Breast epithelium (tissue), 4 donors: ENCODE data around the gene PPP1R15A. TPM values are rescaled to one million over a fixed set of nuclear protein-coding genes. Genes with fewer than 3 reads are reported as not detected.
"Not testable (repeated sequence)": the region's sequence is repeated elsewhere in the genome, so short reads cannot be mapped to it uniquely, and the experiment has no call there.

Experiments used
- DNase-seq, 2 donors: peaks; one replicate each; pipeline ENCODE4 v3.0.0-alpha.2; 2019; ENCODE audit warnings: low spot score in 2 of 2
- H3K27ac ChIP-seq, 2 donors: fragments of 200-600 bp; sonication (generic) in 1 of 2; one replicate each; pipeline ENCODE4 v1.5.1; 2016 to 2019; ENCODE audit warnings: mild to moderate bottlenecking in 1 of 2
- H3K27me3 ChIP-seq, 2 donors: fragments of 200-600 bp; sonication (generic) in 1 of 2; one replicate each; pipeline versions ENCODE4 v1.5.1 to v1.6.0; 2017 to 2019; ENCODE audit warnings: control low read depth in 1 of 2, mild to moderate bottlenecking in 1 of 2
- H3K36me3 ChIP-seq: fragments of 200-600 bp; one replicate; pipeline ENCODE4 v1.5.1; 2019
- H3K4me1 ChIP-seq, 2 donors: fragments of 200-600 bp; sonication (generic); one replicate each; pipeline ENCODE4 v1.5.1; 2016 to 2019; ENCODE audit warnings: control low read depth in 1 of 2
- H3K4me3 ChIP-seq, 3 donors: fragments of 200-600 bp; sonication (generic); 1 replicate in 2 of 3; 2 replicates in 1 of 3; pipeline ENCODE4 v1.5.1; 2016 to 2019; ENCODE audit warnings: mild to moderate bottlenecking in 3 of 3, moderate library complexity in 2 of 3
- H3K9me3 ChIP-seq, 2 donors: fragments of 200-600 bp; sonication (generic) in 1 of 2; one replicate each; pipeline ENCODE4 v1.5.1; 2016 to 2019; ENCODE audit warnings: control low read depth in 1 of 2
- POLR2A ChIP-seq: fragments of 450-650 bp; IDR thresholded peaks from one replicate; pipeline ENCODE4 v1.6.1; 2016; ENCODE audit warnings: antibody characterized with exemption, mild to moderate bottlenecking, moderate library complexity
- POLR2AphosphoS5 ChIP-seq, 3 donors: sonication (generic); formaldehyde crosslinking; IDR thresholded peaks; one replicate each; pipeline ENCODE4 v1.6.1; 2017; ENCODE audit warnings: antibody characterized with exemption in 3 of 3
- intact Hi-C: fragments of 100-400 bp; cut with DNase I; formaldehyde crosslinking; loops from one replicate; pipeline ENCODE4 v1.15.1; 2023; ENCODE audit warnings: low total_unique reads
- total RNA-seq, 3 donors: library from RNA; depleted of rRNA; stranded (reverse); fragments of >200 nt; gene quantifications; one replicate each; pipeline ENCODE4 v1.1.0, GENCODE V29; 2016
- TF ChIP-seq, protein P1 (sequence below), 3 donors: fragments of 450-650 bp; IDR thresholded peaks; one replicate each; pipeline ENCODE4 v1.5.1; 2016 to 2017; ENCODE audit warnings: antibody characterized with exemption in 3 of 3, mild to moderate bottlenecking in 3 of 3, moderate library complexity in 3 of 3

The PPP1R15A gene
- total RNA-seq, 3 donors from 2014 or later, result 59.6 to 74.2 (median 65.4) TPM

DNA sequence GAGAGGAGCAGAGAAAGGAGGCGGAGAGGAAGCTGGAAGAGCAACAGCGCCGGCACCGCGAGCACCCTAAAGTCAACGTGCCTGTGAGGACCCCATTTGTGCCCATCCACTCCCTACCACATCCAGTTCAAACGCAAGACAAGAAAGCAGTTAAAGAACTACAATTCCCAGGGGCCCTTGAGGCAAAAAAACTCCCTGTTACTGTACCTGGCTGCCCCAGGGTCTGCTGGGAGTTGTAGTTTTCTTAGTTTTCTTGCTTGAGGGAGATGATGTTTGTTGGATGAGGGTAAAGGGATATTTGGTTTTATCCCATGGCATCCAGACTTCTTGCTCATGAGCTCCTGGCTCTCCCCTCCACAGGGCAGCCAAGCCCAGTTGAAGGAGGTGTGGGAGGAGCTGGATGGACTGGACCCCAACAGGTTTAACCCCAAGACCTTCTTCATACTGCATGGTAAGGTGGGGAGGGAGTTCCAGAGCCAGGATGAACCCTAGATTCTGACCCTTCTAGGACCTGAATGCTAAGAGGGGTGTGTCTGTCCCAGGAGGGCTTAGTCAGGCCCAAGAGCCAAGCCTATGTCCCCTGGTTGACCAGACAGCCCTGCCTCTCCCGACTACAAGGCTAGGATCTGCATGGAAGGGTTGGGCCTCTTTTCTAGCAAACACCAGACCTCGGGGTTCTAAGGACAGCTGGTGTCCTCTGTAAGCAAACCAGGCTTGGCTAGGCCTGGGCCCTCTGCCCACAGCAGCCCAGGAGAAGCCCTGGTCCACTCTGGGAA lies 41.1 kb downstream of the PPP1R15A start:
- H3K4me1 ChIP-seq, result no peaks in the 10 kb centered on the region
- intact Hi-C loops, result no loop called here
- no peak for DNase-seq
- no peak overlapping the region for H3K27ac ChIP-seq
- H3K27me3 ChIP-seq, result no peaks in the 10 kb centered on the region
- no peak overlapping the region for H3K4me3 ChIP-seq
- no peaks in the 10 kb centered on the region for H3K36me3 ChIP-seq
- TF ChIP-seq POLR2A (no peak), POLR2AphosphoS5 (IDR thresholded peaks at IDR 0.05) (no peak)
- TF ChIP-seq, protein P1, sequence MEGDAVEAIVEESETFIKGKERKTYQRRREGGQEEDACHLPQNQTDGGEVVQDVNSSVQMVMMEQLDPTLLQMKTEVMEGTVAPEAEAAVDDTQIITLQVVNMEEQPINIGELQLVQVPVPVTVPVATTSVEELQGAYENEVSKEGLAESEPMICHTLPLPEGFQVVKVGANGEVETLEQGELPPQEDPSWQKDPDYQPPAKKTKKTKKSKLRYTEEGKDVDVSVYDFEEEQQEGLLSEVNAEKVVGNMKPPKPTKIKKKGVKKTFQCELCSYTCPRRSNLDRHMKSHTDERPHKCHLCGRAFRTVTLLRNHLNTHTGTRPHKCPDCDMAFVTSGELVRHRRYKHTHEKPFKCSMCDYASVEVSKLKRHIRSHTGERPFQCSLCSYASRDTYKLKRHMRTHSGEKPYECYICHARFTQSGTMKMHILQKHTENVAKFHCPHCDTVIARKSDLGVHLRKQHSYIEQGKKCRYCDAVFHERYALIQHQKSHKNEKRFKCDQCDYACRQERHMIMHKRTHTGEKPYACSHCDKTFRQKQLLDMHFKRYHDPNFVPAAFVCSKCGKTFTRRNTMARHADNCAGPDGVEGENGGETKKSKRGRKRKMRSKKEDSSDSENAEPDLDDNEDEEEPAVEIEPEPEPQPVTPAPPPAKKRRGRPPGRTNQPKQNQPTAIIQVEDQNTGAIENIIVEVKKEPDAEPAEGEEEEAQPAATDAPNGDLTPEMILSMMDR (IDR thresholded peaks at IDR 0.05), result no peak
- H3K9me3 ChIP-seq, result no peaks in the 10 kb centered on the region

DNA sequence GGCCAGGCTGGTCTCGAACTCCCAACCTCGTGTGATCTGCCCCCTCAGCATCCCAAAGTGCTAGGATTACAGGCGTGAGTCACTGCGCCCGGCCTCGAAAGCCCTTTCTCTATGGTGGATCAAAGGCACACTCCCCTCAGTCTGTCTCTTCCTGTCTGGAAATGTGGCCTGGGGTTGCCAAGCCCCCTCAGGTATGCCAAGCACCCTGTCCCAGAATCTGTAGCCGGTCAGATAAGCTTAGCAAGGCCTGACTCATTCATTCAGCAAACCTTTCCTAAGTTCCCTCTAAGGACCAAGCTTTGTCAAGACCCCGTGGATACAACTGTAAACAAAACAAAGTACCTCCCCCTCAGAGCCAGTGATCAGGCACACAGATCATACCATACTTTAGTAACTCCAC lies 42.0 kb downstream of the PPP1R15A start:
- Histone ChIP-seq H3K4me3 (no peak overlapping the region), H3K4me1 (no peaks in the 10 kb centered on the region), H3K36me3 (no peaks in the 10 kb centered on the region), H3K27me3 (no peaks in the 10 kb centered on the region), H3K9me3 (no peaks in the 10 kb centered on the region), H3K27ac (no peak overlapping the region)
- TF ChIP-seq, protein P1 (IDR thresholded peaks at IDR 0.05), result no peak
- no peak for TF ChIP-seq POLR2AphosphoS5 (IDR thresholded peaks at IDR 0.05)
- no peak for TF ChIP-seq POLR2A
- intact Hi-C loops, result no loop called here
- DNase-seq, result no peak

DNA sequence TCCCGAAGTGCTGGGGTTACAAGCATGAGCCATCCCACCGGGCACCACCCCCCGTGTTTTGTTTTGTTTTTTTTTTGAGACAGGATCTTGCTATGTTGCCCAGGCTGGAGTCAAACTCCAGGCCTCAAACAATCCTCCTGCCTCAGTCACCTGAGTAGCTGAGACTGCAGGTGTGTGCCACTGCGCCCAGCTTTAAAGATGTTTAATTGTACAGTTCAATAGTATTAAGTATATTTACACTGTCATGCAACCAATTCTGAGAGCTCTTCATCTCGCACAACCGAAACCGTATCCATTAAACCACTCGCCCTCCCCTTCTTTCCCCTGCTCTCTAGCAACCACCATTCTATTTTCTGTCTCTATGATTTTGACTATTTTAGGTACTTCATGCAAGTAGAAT lies 43.5 kb downstream of the PPP1R15A start:
- Histone ChIP-seq H3K9me3 (no peaks in the 10 kb centered on the region), H3K4me1 (no peaks in the 10 kb centered on the region), H3K4me3 (no peak overlapping the region), H3K27me3 (no peaks in the 10 kb centered on the region), H3K36me3 (no peaks in the 10 kb centered on the region), H3K27ac (no peak overlapping the region)
- TF ChIP-seq POLR2AphosphoS5 (IDR thresholded peaks at IDR 0.05), result no peak
- no peak for TF ChIP-seq POLR2A
- TF ChIP-seq, protein P1 (IDR thresholded peaks at IDR 0.05), result no peak
- intact Hi-C loops, result no loop called here
- no peak for DNase-seq

DNA sequence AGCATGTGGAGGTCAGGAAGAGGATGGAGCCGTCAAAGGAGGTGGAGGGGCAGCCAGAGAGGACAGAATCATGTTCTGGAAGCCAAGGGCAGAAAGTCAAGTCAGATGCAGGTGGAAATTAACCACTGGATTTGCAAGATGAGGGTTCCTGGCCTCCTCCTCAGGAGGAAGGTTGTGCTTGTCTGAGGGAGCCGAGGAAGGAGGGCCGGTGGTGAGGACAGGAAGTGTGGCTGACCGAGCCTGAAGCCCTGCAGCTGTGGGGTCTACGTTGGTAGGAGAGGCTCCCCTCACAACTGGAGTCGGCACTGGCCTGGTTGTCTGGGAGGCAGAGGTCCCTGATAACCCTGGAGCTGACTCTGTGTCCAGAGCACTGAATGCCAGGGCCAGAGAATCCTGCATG lies 45.9 kb downstream of the PPP1R15A start:
- no peak overlapping the region for H3K4me3 ChIP-seq
- no peak for DNase-seq
- intact Hi-C loops, result no loop called here
- H3K36me3 ChIP-seq, result no peaks in the 10 kb centered on the region
- no peaks in the 10 kb centered on the region for H3K27me3 ChIP-seq
- TF ChIP-seq, protein P1 (IDR thresholded peaks at IDR 0.05), result no peak
- no peak for TF ChIP-seq POLR2A
- TF ChIP-seq POLR2AphosphoS5 (IDR thresholded peaks at IDR 0.05), result no peak
- H3K27ac ChIP-seq, result no peak overlapping the region
- H3K4me1 ChIP-seq, result no peaks in the 10 kb centered on the region
- no peaks in the 10 kb centered on the region for H3K9me3 ChIP-seq

DNA sequence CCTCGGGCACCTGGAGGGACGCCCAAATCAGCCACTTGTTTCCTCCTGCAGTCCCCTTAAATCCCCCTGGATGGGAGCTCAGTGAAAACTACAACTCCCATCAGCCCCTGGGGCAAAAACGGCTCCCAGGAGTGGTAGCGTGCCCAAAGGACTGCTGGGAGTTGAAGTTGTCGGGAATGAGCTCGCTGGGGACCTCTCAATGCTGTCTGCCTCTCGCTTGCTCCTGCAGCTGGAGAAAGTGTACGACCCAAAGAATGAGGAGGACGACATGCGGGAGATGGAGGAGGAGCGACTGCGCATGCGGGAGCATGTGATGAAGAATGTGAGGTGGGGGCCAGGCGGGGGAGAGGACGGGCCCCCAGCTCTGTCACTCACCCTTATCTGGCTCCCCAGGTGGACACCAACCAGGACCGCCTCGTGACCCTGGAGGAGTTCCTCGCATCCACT lies 46.6 kb downstream of the PPP1R15A start:
- Histone ChIP-seq H3K27me3 (no peaks in the 10 kb centered on the region), H3K36me3 (no peaks in the 10 kb centered on the region), H3K27ac (no peak overlapping the region), H3K4me1 (no peaks in the 10 kb centered on the region), H3K4me3 (no peak overlapping the region), H3K9me3 (no peaks in the 10 kb centered on the region)
- TF ChIP-seq POLR2AphosphoS5 (IDR thresholded peaks at IDR 0.05) (no peak), POLR2A (no peak)
- TF ChIP-seq, protein P1 (IDR thresholded peaks at IDR 0.05), result no peak
- intact Hi-C loops, result no loop called here
- no peak for DNase-seq

DNA sequence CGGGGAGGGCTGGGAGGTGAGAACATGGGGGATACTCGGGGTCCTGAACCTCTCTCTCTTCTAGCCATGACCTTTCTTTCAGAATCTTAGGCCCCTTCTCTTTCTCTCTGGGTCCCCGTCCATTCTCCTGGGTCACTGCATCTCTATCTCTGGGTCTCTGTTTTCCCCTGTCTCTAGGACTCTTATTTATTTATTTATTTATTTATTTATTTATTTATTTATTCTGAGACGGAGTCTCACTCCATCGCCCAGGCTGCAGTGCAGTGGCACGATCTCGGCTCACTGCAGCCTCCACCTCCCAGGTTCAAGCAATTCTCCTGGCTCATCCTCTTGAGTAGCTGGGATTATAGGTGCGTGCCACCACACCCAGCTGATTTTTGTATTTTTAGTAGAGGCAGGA lies 47.0 kb downstream of the PPP1R15A start:
- H3K36me3 ChIP-seq, H3K27ac ChIP-seq, DNase-seq, intact Hi-C loops, H3K27me3 ChIP-seq, H3K9me3 ChIP-seq, H3K4me3 ChIP-seq, H3K4me1 ChIP-seq: not testable (repeated sequence)
